HCT116 (cell line): ENCODE measurements around the gene GSN. TPM values are rescaled to one million over a fixed set of nuclear protein-coding genes. Genes with fewer than 3 reads are reported as not detected.

ENCODE experiments used
- ATAC-seq: fragments of 200-7000 bp; cut with Tn5 transposase; 2 replicates; pipeline ENCODE4 v1.9.1; 2020; ENCODE audit warnings: mild to moderate bottlenecking, moderate library complexity
- BruUV-seq: library from RNA; stranded (reverse); fragments of 400-500 nt; replicated peaks from 2 replicates; lab custom pipeline; 2021; lab: Mats Ljungman, UMichigan
- CTCF ChIA-PET: fragments of 300-600 bp; sonication (Branson Sonifier 250); formaldehyde crosslinking; loops from one replicate; lab custom pipeline; 2021; ENCODE audit warnings: antibody characterized with exemption; lab: Charles Lee
- POLR2A ChIA-PET: fragments of 300-600, 350-600 bp; sonication (Branson Sonifier 250); formaldehyde crosslinking; loops from one replicate; lab custom pipeline; 2021; ENCODE audit warnings: antibody characterized with exemption; lab: Charles Lee
- RAD21 ChIA-PET, 2 experiments: fragments of 300-600 bp; sonication (Branson Sonifier 250); formaldehyde crosslinking; loops; one replicate each; lab custom pipeline; 2023; ENCODE audit warnings: low total read pairs in 2 of 2; ENCODE audit not compliant: uncharacterized antibody in 2 of 2, unreplicated experiment in 2 of 2, low non-redundant PET in 1 of 2; lab: Charles Lee
- DNase-seq: peaks from one replicate; pipeline ENCODE4 v3.0.0-alpha.2; 2010; ENCODE audit warnings: low read depth, low spot score
- H2AFZ ChIP-seq: fragments of 200-600 bp; shearing (Covaris generic), sonication (generic); 2 replicates; pipeline ENCODE4 v1.6.1; 2017; ENCODE audit warnings: low read depth, mixed run types, mixed read lengths, antibody characterized with exemption, low read length; ENCODE audit not compliant: poor library complexity, severe bottlenecking
- H3K27ac ChIP-seq: 2 replicates; pipeline ENCODE4 v1.5.1; 2012; ENCODE audit warnings: low read depth, low read length
- H3K27me3 ChIP-seq: fragments of 200-600 bp; sonication (generic); 2 replicates; pipeline ENCODE4 v1.6.1; 2016; ENCODE audit warnings: mixed run types, low read length, mixed read lengths; ENCODE audit not compliant: insufficient read depth
- H3K36me3 ChIP-seq, 2 experiments: fragments of 200-500 bp in 1 of 2; fragments of 200-600 bp in 1 of 2; sonication (Bioruptor generic) in 1 of 2; sonication (generic) in 1 of 2; 2 replicates each; pipeline versions ENCODE4 v1.5.1 to v1.6.1; 2014 to 2016; ENCODE audit warnings: low read length in 2 of 2, inconsistent platforms in 1 of 2, mixed read lengths in 1 of 2, mixed run types in 1 of 2; ENCODE audit not compliant: insufficient read depth in 2 of 2, control insufficient read depth in 1 of 2
- H3K4me1 ChIP-seq, 2 experiments: fragments of 200-600 bp in 1 of 2; sonication (generic) in 1 of 2; 2 replicates each; pipeline versions ENCODE4 v1.5.1 to v1.6.1; 2012 to 2017; ENCODE audit warnings: low read length in 2 of 2, inconsistent platforms in 1 of 2, mild to moderate bottlenecking in 1 of 2, mixed read lengths in 1 of 2, mixed run types in 1 of 2, moderate library complexity in 1 of 2; ENCODE audit not compliant: insufficient read depth in 2 of 2, control insufficient read depth in 1 of 2
- H3K4me2 ChIP-seq: fragments of 200-600 bp; sonication (generic); 2 replicates; pipeline ENCODE4 v1.6.1; 2017; ENCODE audit warnings: mixed run types, low read length, mixed read lengths
- H3K4me3 ChIP-seq, 2 experiments: fragments of 200-600 bp in 1 of 2; sonication (generic) in 1 of 2; replicated peaks in 1 of 2; 2 replicates each; pipeline ENCODE4 v1.5.1; 2011 to 2016; ENCODE audit warnings: low read length in 2 of 2, control low read depth in 1 of 2, low read depth in 1 of 2, mild to moderate bottlenecking in 1 of 2, mixed read lengths in 1 of 2, mixed run types in 1 of 2
- H3K79me2 ChIP-seq: fragments of 200-600 bp; sonication (generic); 2 replicates; pipeline ENCODE4 v1.6.1; 2017; ENCODE audit warnings: mild to moderate bottlenecking, mixed run types, low read length, moderate library complexity, mixed read lengths; ENCODE audit not compliant: insufficient read depth
- H3K9ac ChIP-seq: fragments of 200-600 bp; sonication (generic); 2 replicates; pipeline ENCODE4 v1.6.1; 2016; ENCODE audit warnings: low read length, mixed read lengths
- H3K9me2 ChIP-seq: fragments of 200-600 bp; sonication (generic), shearing (Covaris generic); 2 replicates; pipeline ENCODE4 v1.6.1; 2017; ENCODE audit warnings: mixed run types, mild to moderate bottlenecking, moderate library complexity; ENCODE audit not compliant: insufficient read depth
- H3K9me3 ChIP-seq, 2 experiments: fragments of 200-500 bp in 1 of 2; fragments of 200-600 bp in 1 of 2; sonication (Bioruptor generic) in 1 of 2; sonication (generic) in 1 of 2; 2 replicates each; pipeline ENCODE4 v1.6.1; 2014 to 2017; ENCODE audit warnings: low read length in 2 of 2, mixed read lengths in 2 of 2, inconsistent platforms in 1 of 2, low read depth in 1 of 2, mild to moderate bottlenecking in 1 of 2, mixed run types in 1 of 2, moderate library complexity in 1 of 2; ENCODE audit not compliant: control insufficient read depth in 1 of 2, insufficient read depth in 1 of 2
- H4K20me1 ChIP-seq: fragments of 200-600 bp; sonication (generic), shearing (Covaris generic); 2 replicates; pipeline ENCODE4 v1.6.1; 2017; ENCODE audit warnings: mixed run types, mild to moderate bottlenecking, moderate library complexity; ENCODE audit not compliant: insufficient read depth
- ATF3 ChIP-seq: IDR thresholded peaks from 2 replicates; pipeline ENCODE4 v1.6.1; 2012
- CEBPB ChIP-seq: IDR thresholded peaks from 2 replicates; pipeline ENCODE4 v1.6.1; 2012; ENCODE audit warnings: low read depth
- CTCF ChIP-seq, 3 experiments: fragments of 200-600 bp in 1 of 3; sonication (generic) in 1 of 3; IDR thresholded peaks in 2 of 3; conservative IDR thresholded peaks in 1 of 3; 2 replicates each; pipeline ENCODE4 v1.5.1; 2012 to 2017; ENCODE audit warnings: low read depth in 2 of 3, low read length in 2 of 3, antibody characterized with exemption in 1 of 3, borderline replicate concordance in 1 of 3, control low read depth in 1 of 3, mild to moderate bottlenecking in 1 of 3, mixed read lengths in 1 of 3, mixed run types in 1 of 3, moderate library complexity in 1 of 3; ENCODE audit not compliant: insufficient read depth in 1 of 3
- FOSL1 ChIP-seq: IDR thresholded peaks from 2 replicates; pipeline ENCODE4 v1.6.1; 2012; ENCODE audit warnings: low read depth
- POLR2A ChIP-seq: IDR thresholded peaks from 2 replicates; pipeline ENCODE4 v1.7.0; 2011; ENCODE audit warnings: borderline replicate concordance; ENCODE audit not compliant: insufficient read depth, insufficient read length; ENCODE audit errors: extremely low read depth
- RAD21 ChIP-seq: IDR thresholded peaks from 2 replicates; pipeline ENCODE4 v1.6.1; 2012; ENCODE audit warnings: low read depth, mild to moderate bottlenecking
- SP1 ChIP-seq: IDR thresholded peaks from 2 replicates; pipeline ENCODE4 v1.6.1; 2012; ENCODE audit warnings: low read depth
- SRF ChIP-seq: IDR thresholded peaks from 2 replicates; pipeline ENCODE4 v1.6.1; 2012; ENCODE audit warnings: low read depth
- TCF7L2 ChIP-seq: IDR thresholded peaks from 2 replicates; pipeline ENCODE4 v1.7.0; 2011; ENCODE audit warnings: borderline replicate concordance, inconsistent platforms; ENCODE audit not compliant: insufficient read depth, insufficient read length; ENCODE audit errors: extremely low read depth
- YY1 ChIP-seq: IDR thresholded peaks from 2 replicates; pipeline ENCODE4 v1.6.1; 2011; ENCODE audit warnings: low read length, low read depth, moderate library complexity, mild to moderate bottlenecking; ENCODE audit not compliant: insufficient replicate concordance; ENCODE audit errors: extremely low read depth
- ZBTB33 ChIP-seq: IDR thresholded peaks from 2 replicates; pipeline ENCODE4 v1.6.1; 2011; ENCODE audit warnings: mild to moderate bottlenecking, low read length, moderate library complexity; ENCODE audit not compliant: insufficient replicate concordance; ENCODE audit errors: extremely low read depth
- intact Hi-C: fragments of 100-400 bp; cut with micrococcal nuclease; formaldehyde crosslinking; loops from 2 replicates; pipeline ENCODE4 v1.10.0; 2022
- total RNA-seq: library from RNA; stranded (reverse); gene quantifications from one replicate; pipeline ENCODE4 v1.2.1, GENCODE V29; 2021; ENCODE audit not compliant: unreplicated experiment

The GSN gene
- total RNA-seq, 1 experiment from 2014 or later = 71.3 TPM

- Histone ChIP-seq H3K9me3 (no peaks in the 10 kb centered on the region), H2AFZ (peak overlapping the region; percentile 28), H3K4me2 (peak overlapping the region; percentile 56), H3K36me3 (no peaks in the 10 kb centered on the region), H4K20me1 (no peaks in the 10 kb centered on the region), H3K4me3 (peak overlapping the region in 1 of 2 experiments; percentile 6; a peak in 1 of 4 replicates), H3K27me3 (no peaks in the 10 kb centered on the region), H3K9me2 (no peaks in the 10 kb centered on the region), H3K79me2 (no peaks in the 10 kb centered on the region), H3K9ac (peak overlapping the region; percentile 3; the same call in 1 of the 2 replicates), H3K4me1 (peaks cover 8 to 50% of the 10 kb centered on the region in 2 experiments), H3K27ac (peak overlapping the region; percentile 25; the same call in 1 of the 2 replicates)
- no peak for DNase-seq
- ATAC-seq = peak; percentile 61; the same call in 1 of the 2 replicates
- BruUV-seq = no TSS peak
- ChIA-PET RAD21 (no interaction called here), POLR2A (interaction anchor here (0.8 to 1.0 kb wide), 2 partner anchors 9 to 20 kb away, joined by 3 read pairs; no protein-coding TSS in a partner anchor), CTCF (interaction anchor here (1.0 kb wide), 1 partner anchor 41 kb away, joined by 3 read pairs; no protein-coding TSS in a partner anchor)
- TF ChIP-seq TCF7L2 (no peak), SRF (0 out of 2 replicates have a peak, but pooled peaks have one; percentile 26), ATF3 (no peak), SP1 (peak; percentile 27; the same call in 1 of the 2 replicates), FOSL1 (peak; percentile 49; the same call in 1 of the 2 replicates)
- intact Hi-C loops = no loop called here
Observed at GRCh38 chr9:121360601-121361374, 92.8 kb downstream of the GSN start.

- CTCF ChIA-PET = interaction anchor here (1.0 kb wide), 1 partner anchor 12 kb away, joined by 3 read pairs; no protein-coding TSS in a partner anchor
- TF ChIP-seq CEBPB (no peak), ZBTB33 (no peak), TCF7L2 (no peak), RAD21 (no peak), CTCF (IDR thresholded peaks at IDR 0.05 in 2 of 3, conservative IDR thresholded peaks at IDR 0.05 in 1 of 3; ENCODE audit: borderline replicate concordance in 1 of 3, insufficient read depth in 1 of 3, low read depth in 2 of 3, low read length in 2 of 3) (no peak), POLR2A (no peak), YY1 (no peak)
Observed at GRCh38 chr9:121362813-121363621, 95.1 kb downstream of the GSN start.

More at GRCh38 chr9:121362813-121363621, 95.1 kb downstream of the GSN start:
- Histone ChIP-seq H3K4me1 (peaks cover 4 to 36% of the 10 kb centered on the region in 2 experiments; a peak in 3 of 4 replicates), H3K4me3 (no peak overlapping the region), H3K27me3 (no peaks in the 10 kb centered on the region), H3K9me2 (no peaks in the 10 kb centered on the region), H3K9me3 (no peaks in the 10 kb centered on the region), H2AFZ (peak overlapping the region; percentile 51), H3K27ac (no peak overlapping the region), H3K36me3 (no peaks in the 10 kb centered on the region), H3K9ac (peak overlapping the region; percentile 13; the same call in 1 of the 2 replicates), H4K20me1 (no peaks in the 10 kb centered on the region), H3K79me2 (no peaks in the 10 kb centered on the region), H3K4me2 (peak overlapping the region; percentile 53)
- DNase-seq (no peak), ATAC-seq (peak; percentile 40; the same call in 1 of the 2 replicates)
- ChIA-PET RAD21 (no interaction called here), POLR2A (no interaction called here)
- intact Hi-C loops = no loop called here
- BruUV-seq = no TSS peak
